Osteocyte (in vitro differentiated cells): ENCODE measurements around the gene TRIM23. TPM values are rescaled to one million over a fixed set of nuclear protein-coding genes. Genes with fewer than 3 reads are reported as not detected.
A peak's percentile ranks its signal among the peaks of the same experiment; 100 is the strongest.

Experiments used
- DNase-seq: peaks from one replicate; pipeline ENCODE4 v3.0.0; 2021; ENCODE audit warnings: mixed read lengths; ENCODE audit not compliant: unreplicated experiment; ENCODE audit errors: extremely low spot score
- H3K27ac Mint-ChIP-seq: one replicate; pipeline ENCODE4 v1.8.0; 2021; ENCODE audit warnings: mild to moderate bottlenecking, mixed read lengths; ENCODE audit not compliant: unreplicated experiment
- H3K27me3 Mint-ChIP-seq: one replicate; pipeline ENCODE4 v1.8.0; 2021; ENCODE audit warnings: mixed read lengths; ENCODE audit not compliant: unreplicated experiment
- H3K36me3 Mint-ChIP-seq: one replicate; pipeline ENCODE4 v1.8.0; 2021; ENCODE audit warnings: mixed read lengths; ENCODE audit not compliant: unreplicated experiment
- H3K4me1 Mint-ChIP-seq: one replicate; pipeline ENCODE4 v1.8.0; 2021; ENCODE audit warnings: mixed read lengths; ENCODE audit not compliant: unreplicated experiment
- H3K4me3 Mint-ChIP-seq: one replicate; pipeline ENCODE4 v1.8.0; 2021; ENCODE audit warnings: mild to moderate bottlenecking, moderate library complexity, mixed read lengths; ENCODE audit not compliant: unreplicated experiment
- H3K9me3 Mint-ChIP-seq: one replicate; pipeline ENCODE4 v1.8.0; 2021; ENCODE audit warnings: mixed read lengths; ENCODE audit not compliant: unreplicated experiment
- total RNA-seq: library from RNA; stranded (reverse); gene quantifications from 2 replicates; pipeline ENCODE4 v1.2.1, GENCODE V29; 2021
- TF ChIP-seq, protein P1 (sequence below): fragments of 200-600 bp; sonication (generic); IDR thresholded peaks from 2 replicates; pipeline ENCODE4 v1.5.0; 2021; ENCODE audit warnings: antibody characterized with exemption, mild to moderate bottlenecking, moderate library complexity

Gene TRIM23
- total RNA-seq, 1 donor from 2014 or later, result 21.5 TPM

DNA sequence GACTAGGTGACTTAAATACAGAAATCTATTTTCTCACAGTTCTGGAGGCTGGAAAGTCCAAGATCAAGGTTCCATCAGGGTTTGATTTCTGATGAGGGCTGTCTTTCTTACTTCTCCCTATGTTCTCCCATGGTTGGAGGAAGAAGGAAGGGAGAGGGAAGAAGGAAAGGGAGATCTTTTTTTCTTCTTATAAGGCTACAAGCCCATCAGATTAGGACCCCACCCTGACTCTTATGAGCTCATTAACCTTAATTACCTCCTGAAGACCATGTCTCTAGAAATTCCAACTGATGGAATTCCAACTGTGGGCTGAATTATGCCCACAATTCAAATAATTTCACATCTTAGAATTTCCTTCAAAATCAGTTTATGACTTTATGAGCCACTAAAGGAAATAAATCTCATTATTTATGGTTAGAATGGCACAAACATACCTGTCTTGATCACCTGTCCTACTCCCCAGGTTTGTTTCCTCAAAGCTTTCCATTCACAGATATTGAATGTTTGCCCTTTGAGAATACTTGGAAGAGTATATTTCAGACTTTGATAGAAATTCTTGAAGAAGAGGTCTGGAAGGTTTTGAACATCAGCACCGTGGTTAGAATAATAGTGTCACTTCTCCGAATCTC lies 53.4 kb downstream of the TRIM23 start:
- TF ChIP-seq, protein P1, sequence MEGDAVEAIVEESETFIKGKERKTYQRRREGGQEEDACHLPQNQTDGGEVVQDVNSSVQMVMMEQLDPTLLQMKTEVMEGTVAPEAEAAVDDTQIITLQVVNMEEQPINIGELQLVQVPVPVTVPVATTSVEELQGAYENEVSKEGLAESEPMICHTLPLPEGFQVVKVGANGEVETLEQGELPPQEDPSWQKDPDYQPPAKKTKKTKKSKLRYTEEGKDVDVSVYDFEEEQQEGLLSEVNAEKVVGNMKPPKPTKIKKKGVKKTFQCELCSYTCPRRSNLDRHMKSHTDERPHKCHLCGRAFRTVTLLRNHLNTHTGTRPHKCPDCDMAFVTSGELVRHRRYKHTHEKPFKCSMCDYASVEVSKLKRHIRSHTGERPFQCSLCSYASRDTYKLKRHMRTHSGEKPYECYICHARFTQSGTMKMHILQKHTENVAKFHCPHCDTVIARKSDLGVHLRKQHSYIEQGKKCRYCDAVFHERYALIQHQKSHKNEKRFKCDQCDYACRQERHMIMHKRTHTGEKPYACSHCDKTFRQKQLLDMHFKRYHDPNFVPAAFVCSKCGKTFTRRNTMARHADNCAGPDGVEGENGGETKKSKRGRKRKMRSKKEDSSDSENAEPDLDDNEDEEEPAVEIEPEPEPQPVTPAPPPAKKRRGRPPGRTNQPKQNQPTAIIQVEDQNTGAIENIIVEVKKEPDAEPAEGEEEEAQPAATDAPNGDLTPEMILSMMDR, result no peak
- H3K36me3 Mint-ChIP-seq, result peaks cover 28% of the 10 kb centered on the region
- H3K27ac Mint-ChIP-seq, result no peak overlapping the region
- H3K4me1 Mint-ChIP-seq, result peaks cover 1% of the 10 kb centered on the region
- H3K27me3 Mint-ChIP-seq, result no peaks in the 10 kb centered on the region
- no peaks in the 10 kb centered on the region for H3K9me3 Mint-ChIP-seq
- H3K4me3 Mint-ChIP-seq, result no peak overlapping the region
- no peak for DNase-seq

GRCh38 chr5:65566505-65566904 lies 57.6 kb downstream of the TRIM23 start:
- no peaks in the 10 kb centered on the region for H3K27me3 Mint-ChIP-seq
- TF ChIP-seq, protein P1, result no peak

GRCh38 chr5:65563777-65564176 lies 60.4 kb downstream of the TRIM23 start:
- Mint-ChIP-seq H3K27me3 (no peaks in the 10 kb centered on the region), H3K4me1 (peaks cover 36% of the 10 kb centered on the region), H3K27ac (peak overlapping the region; percentile 99), H3K36me3 (peaks cover 9% of the 10 kb centered on the region), H3K9me3 (no peaks in the 10 kb centered on the region), H3K4me3 (peak overlapping the region; percentile 97)
- DNase-seq, result no peak
- TF ChIP-seq, protein P1, result no peak

More at GRCh38 chr5:65566505-65566904, 57.6 kb downstream of the TRIM23 start:
- DNase-seq, result no peak
- Mint-ChIP-seq H3K4me1 (peaks cover 32% of the 10 kb centered on the region), H3K36me3 (peaks cover 12% of the 10 kb centered on the region), H3K9me3 (no peaks in the 10 kb centered on the region), H3K27ac (peak overlapping the region; percentile 36), H3K4me3 (no peak overlapping the region)

DNA sequence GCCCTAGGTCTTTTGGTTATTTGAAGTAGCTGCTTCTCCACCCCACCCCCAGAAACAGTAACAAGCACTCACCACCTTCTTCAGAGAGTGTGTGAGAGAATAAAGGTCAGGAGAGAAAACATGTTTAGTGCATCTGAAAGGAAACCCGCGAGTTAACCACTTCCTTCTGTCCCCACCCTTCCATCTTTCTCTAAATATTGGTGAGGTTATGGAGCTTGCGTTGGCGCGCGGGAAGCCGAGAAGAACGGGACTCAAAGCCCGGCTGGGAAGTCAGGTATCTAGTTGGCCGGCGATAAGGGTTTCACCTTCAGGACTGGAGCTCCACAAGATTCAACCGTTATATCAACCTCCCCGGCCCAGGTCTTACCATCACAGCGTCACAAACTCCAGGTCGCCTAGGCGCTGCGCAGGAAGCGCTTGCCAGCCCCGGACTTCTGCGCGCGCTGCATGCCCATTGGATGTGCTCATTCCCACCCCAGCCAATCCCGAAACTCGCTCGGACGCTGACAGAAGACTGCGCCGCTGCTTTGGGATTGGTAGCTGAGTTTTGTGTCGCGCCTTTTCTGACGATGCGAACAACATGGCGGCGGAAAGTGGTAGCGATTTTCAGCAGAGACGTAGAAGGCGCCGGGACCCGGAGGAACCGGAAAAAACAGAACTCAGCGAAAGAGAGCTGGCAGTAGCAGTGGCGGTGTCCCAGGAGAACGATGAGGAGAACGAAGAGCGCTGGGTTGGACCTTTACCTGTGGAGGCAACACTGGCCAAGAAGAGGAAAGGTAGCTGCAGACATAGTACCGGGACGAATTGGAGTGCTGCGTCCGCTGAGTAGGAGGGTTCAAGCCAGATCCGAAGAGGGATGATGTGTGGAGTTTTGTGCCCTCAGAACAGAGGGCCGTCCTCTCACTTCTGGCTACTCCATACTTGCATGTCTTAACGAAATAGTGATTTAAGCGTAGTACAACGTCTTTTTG lies 61.1 kb downstream of the TRIM23 start, which contains the start of the genes CENPK and PPWD1:
TSS of gene CENPK (minus strand) at position 438 of the 971 bp plus-strand sequence. CDS start 8,261 bp downstream, outside the sequence.
TSS of gene PPWD1 (plus strand) at position 566 of the 971 bp plus-strand sequence. CDS start at position 581, 15 bp downstream.
- Mint-ChIP-seq H3K4me1 (peaks cover 36% of the 10 kb centered on the region), H3K27me3 (no peaks in the 10 kb centered on the region), H3K36me3 (peaks cover 6% of the 10 kb centered on the region), H3K9me3 (no peaks in the 10 kb centered on the region), H3K4me3 (peak within 1 kb of the TSS; percentile 97), H3K27ac (peak within 1 kb of the TSS; percentile 99)
- peak; percentile 97 for DNase-seq
- TF ChIP-seq, protein P1, result no peak
